HG02852 (cell line): ENCODE measurements around the gene SCARB2.

Experiments
- ATAC-seq: cut with Tn5 transposase; IDR thresholded peaks from one replicate; pipeline ENCODE4 v1.9.1; 2021; ENCODE audit warnings: mild to moderate bottlenecking, moderate library complexity; ENCODE audit not compliant: unreplicated experiment

SCARB2 gene

GRCh38 chr4:76232681-76233080 lies 19.1 kb upstream of the SCARB2 start:
- no peak for ATAC-seq

GRCh38 chr4:76226418-76226817 lies 12.8 kb upstream of the SCARB2 start:
- no peak for ATAC-seq

GRCh38 chr4:76224171-76224570 lies 10.5 kb upstream of the SCARB2 start:
- ATAC-seq, result no peak

- no peak for ATAC-seq
These were observed 5.9 kb upstream of the SCARB2 start for GRCh38 chr4:76219299-76220055.

GRCh38 chr4:76216975-76217814 lies 3.6 kb upstream of the SCARB2 start:
- ATAC-seq, result no peak

- no peak for ATAC-seq
These were observed 2.9 kb upstream of the SCARB2 start for GRCh38 chr4:76216524-76216923.

GRCh38 chr4:76215077-76215476 lies 1.5 kb upstream of the SCARB2 start:
- ATAC-seq, result no peak

GRCh38 chr4:76214177-76214675 lies 602 bp upstream of the SCARB2 start:
- peak; percentile 6 for ATAC-seq

- ATAC-seq, result no peak
These were observed 691 bp downstream of the SCARB2 start for GRCh38 chr4:76212851-76213414.

GRCh38 chr4:76211769-76212708 lies 1.6 kb downstream of the SCARB2 start:
- ATAC-seq, result no peak

GRCh38 chr4:76210452-76210851 lies 3.2 kb downstream of the SCARB2 start:
- ATAC-seq, result no peak

- ATAC-seq, result no peak
These were observed 3.7 kb downstream of the SCARB2 start for GRCh38 chr4:76209881-76210280.

- ATAC-seq, result no peak
These were observed 5.4 kb downstream of the SCARB2 start for GRCh38 chr4:76208005-76208765.

GRCh38 chr4:76207549-76207948 lies 6.1 kb downstream of the SCARB2 start:
- no peak for ATAC-seq

- no peak for ATAC-seq
These were observed 7.2 kb downstream of the SCARB2 start for GRCh38 chr4:76206222-76206942.

GRCh38 chr4:76205476-76205875 lies 8.1 kb downstream of the SCARB2 start:
- no peak for ATAC-seq

GRCh38 chr4:76204936-76205335 lies 8.7 kb downstream of the SCARB2 start:
- ATAC-seq, result no peak

- ATAC-seq, result no peak
These were observed 10.1 kb downstream of the SCARB2 start for GRCh38 chr4:76203541-76203940.

- no peak for ATAC-seq
These were observed 12.3 kb downstream of the SCARB2 start for GRCh38 chr4:76201276-76201675.
